GM19043 (cell line): ENCODE results near the gene DOCK4.

Experiments used
- ATAC-seq: cut with Tn5 transposase; IDR thresholded peaks from one replicate; pipeline ENCODE4 v1.9.1; 2021; ENCODE audit warnings: low read depth; ENCODE audit not compliant: unreplicated experiment

Gene DOCK4

GRCh38 chr7:111796671-111797070 is 409.5 kb downstream of the DOCK4 start:
- no peak for ATAC-seq

GRCh38 chr7:111789870-111790269 is 416.3 kb downstream of the DOCK4 start:
- ATAC-seq = no peak

DNA sequence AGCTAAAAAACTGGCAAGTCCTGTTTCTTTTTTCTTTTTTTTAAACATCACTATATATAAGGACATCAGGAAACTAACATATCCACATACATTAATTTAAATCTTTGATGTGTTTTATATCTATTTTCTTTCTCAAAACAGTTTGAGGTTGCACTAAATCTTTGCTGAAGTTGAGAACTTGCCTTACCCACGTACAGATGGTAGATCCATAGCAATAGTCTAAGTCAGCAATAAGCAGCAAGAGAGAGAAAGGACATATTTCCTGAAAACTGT is 417.2 kb downstream of the DOCK4 start:
- ATAC-seq = no peak

DNA sequence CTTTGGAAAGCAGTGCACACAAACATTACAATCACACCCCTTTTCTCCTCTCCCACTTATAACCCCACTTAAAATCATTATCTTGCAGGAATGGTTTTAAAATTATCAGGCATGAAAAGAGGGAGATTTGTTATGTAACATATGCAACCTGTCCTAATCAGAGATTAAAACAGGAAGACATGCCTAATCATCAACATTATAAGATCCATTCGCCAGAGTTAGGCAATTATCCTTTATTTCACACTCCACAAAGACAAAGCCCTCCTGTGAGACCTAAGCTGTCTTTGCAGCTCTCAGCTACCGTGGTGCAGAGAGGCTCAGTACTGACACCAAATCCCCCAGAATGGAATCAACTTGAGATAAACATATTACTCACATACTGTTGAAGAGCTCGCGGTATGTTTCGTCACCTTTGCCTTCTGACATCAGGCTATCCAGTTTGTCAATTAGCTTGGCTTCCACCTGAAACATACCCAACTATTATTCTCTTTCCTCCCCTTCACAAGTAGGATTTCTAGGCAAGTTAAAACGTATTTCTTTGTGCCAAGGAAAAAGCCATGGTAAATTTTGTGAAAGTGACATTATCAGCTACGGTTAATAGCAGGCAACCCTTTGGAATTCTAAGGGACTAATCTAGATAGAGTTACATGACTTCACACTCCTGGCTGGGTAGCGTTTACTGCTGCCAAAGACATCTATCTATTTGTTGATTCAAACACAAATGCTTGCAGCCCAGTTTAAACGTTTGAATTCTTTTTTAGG is 417.7 kb downstream of the DOCK4 start:
- no peak for ATAC-seq

- no peak for ATAC-seq
Observed at GRCh38 chr7:111787741-111788140, 418.5 kb downstream of the DOCK4 start.

- ATAC-seq = no peak
Observed at GRCh38 chr7:111787099-111787498, 419.1 kb downstream of the DOCK4 start.

DNA sequence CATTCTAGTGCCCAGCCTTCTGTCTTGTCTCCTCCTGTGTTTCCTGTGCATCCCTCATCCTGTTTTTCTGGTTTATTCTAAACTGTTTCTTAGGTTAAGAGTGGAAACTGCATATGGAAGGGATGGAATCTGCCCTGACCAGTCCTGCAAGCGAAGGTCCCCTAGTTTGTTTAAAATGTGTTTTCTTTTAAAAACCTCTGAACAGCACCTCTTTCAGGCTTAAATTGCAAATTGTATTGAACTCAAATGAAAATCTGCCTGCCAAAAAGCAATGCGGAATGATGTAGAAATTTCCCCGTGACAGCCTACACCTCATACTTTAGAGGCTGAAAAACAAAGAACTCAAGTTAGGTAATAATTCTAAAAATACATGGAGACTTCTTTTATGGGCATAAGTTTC is 421.1 kb downstream of the DOCK4 start:
- no peak for ATAC-seq

- ATAC-seq = no peak
Observed at GRCh38 chr7:111784296-111784695, 421.9 kb downstream of the DOCK4 start.

- no peak for ATAC-seq
Observed at GRCh38 chr7:111783854-111784253, 422.3 kb downstream of the DOCK4 start.

DNA sequence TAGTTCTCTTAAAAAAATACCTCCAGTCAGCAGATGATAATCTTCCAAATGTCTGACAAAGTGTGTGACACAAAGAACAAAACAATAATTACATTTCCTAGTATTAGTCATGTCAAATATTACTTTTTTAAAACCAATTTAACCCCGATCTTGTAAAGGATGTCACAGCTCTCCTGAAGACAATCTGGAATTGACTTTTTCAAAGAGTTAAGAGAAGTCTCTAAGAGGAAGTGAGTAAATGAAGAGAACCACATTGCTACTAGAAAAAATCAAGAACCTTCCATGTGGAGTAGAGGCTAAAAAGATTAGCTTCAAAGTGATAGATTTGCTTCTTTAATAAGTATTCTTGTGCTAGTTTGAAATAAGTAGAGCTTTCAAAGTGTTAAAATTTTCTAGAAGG is 425.7 kb downstream of the DOCK4 start:
- no peak for ATAC-seq

- no peak for ATAC-seq
Observed at GRCh38 chr7:111775206-111775605, 431.0 kb downstream of the DOCK4 start.

DNA sequence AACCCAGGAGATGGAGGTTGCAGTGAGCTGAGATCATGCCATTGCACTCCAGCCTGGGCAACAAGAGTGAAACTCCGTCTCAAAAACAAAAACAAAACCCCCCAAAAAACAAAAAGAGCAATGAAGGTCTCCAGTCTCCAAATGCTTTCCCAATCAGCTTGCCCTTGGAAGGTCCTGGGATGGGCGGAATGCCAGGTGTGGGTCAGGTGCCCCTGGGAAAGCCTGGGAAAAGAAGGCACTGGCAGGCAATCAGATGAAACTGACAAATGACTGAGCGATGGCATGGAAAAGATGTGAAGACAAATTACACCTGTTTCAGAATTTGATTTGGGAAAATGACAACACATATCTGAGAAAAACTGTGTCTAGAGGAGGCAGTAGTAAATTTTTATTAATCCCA is 433.5 kb downstream of the DOCK4 start:
- ATAC-seq = no peak

- ATAC-seq = no peak
Observed at GRCh38 chr7:111771638-111772037, 434.6 kb downstream of the DOCK4 start.

DNA sequence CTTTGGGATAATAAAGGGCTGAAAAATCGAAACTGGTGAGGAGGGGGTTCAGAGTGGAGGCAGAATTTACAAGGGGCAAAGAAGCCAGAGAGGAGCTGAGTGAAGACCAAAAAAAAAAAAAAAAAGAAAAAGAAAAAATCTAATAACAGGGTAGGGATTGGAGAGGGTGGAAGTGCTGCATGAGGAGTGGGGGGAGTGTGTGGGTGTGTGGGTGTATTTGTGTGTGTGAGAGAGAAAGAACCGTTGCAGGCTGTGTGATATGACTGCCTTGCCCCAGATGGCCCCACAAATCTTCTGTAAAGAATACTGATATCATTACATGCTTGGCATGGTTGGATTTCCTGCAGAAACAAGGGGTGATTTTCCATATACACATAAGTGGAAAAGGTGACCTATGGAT is 436.1 kb downstream of the DOCK4 start:
- ATAC-seq = no peak

GRCh38 chr7:111765751-111766643 is 440.2 kb downstream of the DOCK4 start:
- no peak for ATAC-seq

GRCh38 chr7:111763221-111763801 is 442.9 kb downstream of the DOCK4 start:
- no peak for ATAC-seq

DNA sequence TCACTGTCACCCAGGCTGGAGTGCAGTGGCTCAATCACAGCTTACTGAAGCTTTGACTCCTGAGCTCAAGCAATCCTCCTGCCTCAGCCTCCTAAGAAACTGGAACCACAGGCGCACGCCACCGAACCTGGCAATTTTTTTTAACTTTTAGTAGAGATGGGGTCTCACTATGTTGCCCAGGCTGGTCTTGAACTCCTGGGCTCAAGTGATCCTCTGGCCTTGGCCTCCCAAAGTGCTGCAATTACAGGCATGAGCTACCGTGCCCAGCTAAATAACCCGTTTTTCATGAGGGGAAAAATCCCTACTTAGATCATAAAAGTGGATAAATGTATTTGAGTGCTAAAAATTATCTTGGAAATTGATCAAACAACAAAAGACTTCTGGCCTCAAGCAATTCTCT is 443.4 kb downstream of the DOCK4 start:
- no peak for ATAC-seq

- no peak for ATAC-seq
Observed at GRCh38 chr7:111762211-111762610, 444.0 kb downstream of the DOCK4 start.

DNA sequence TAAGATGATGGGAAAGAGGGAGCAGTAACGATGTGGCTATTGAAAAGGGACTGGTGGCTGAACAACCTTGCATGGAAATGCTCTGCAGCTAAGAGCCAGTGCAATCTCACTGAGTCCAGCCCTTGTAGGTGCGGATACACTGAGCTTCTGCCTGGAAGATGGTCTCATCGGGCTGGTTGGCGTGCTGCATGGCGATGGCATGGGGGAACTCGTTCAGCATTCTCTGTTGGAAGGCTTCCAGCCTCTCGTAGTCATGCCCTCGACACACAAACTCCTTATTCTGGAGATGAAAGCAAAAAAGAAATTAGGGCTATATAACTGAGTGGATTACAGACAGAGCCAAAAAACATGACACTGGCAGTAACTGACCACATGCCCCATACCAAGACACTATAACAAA is 446.2 kb downstream of the DOCK4 start:
- ATAC-seq = no peak

GRCh38 chr7:111758332-111758731 is 447.9 kb downstream of the DOCK4 start:
- no peak for ATAC-seq

GRCh38 chr7:111756687-111757178 is 449.5 kb downstream of the DOCK4 start:
- ATAC-seq = no peak

- no peak for ATAC-seq
Observed at GRCh38 chr7:111755383-111755782, 450.8 kb downstream of the DOCK4 start.
